Spinal cord (tissue), 10 donors: ENCODE measurements around the gene AIFM2. TPM values are rescaled to one million over a fixed set of nuclear protein-coding genes. Genes with fewer than 3 reads are reported as not detected.
"Not testable (repeated sequence)": the region's sequence is repeated elsewhere in the genome, so short reads cannot be mapped to it uniquely, and the experiment has no call there.

Source experiments
- DNase-seq, 6 donors: peaks; one replicate each; pipeline versions ENCODE4 v3.0.0 to v3.0.0-alpha.2; 2013 to 2015; ENCODE audit warnings: low spot score in 6 of 6, low read depth in 4 of 6
- H3K27ac ChIP-seq: one replicate; pipeline ENCODE4 v1.5.1; 2013; ENCODE audit warnings: low read depth, low read length, control low read depth
- H3K27me3 ChIP-seq: one replicate; pipeline ENCODE4 v1.6.1; 2013; ENCODE audit warnings: low read length; ENCODE audit not compliant: control insufficient read depth, insufficient read depth
- H3K36me3 ChIP-seq: one replicate; pipeline ENCODE4 v1.6.1; 2013; ENCODE audit warnings: low read length; ENCODE audit not compliant: control insufficient read depth, insufficient read depth
- H3K4me1 ChIP-seq: one replicate; pipeline ENCODE4 v1.6.1; 2013; ENCODE audit warnings: low read length; ENCODE audit not compliant: control insufficient read depth, insufficient read depth
- H3K4me3 ChIP-seq: one replicate; pipeline ENCODE4 v1.5.1; 2013; ENCODE audit warnings: low read depth, low read length, control low read depth
- H3K9me3 ChIP-seq: one replicate; pipeline ENCODE4 v1.6.1; 2013; ENCODE audit warnings: low read length; ENCODE audit not compliant: control insufficient read depth, insufficient read depth
- WGBS: methylation state at CpG from one replicate; pipeline ENCODE4 v1.1.5; 2013; ENCODE audit warnings: missing lambda C conversion rate; ENCODE audit not compliant: insufficient coverage; 5-methylcytosine and 5-hydroxymethylcytosine counted together
- polyA plus RNA-seq, 2 donors: library from polyadenylated mRNA; unstranded; fragments of 120-200 nt; gene quantifications; one replicate each; pipeline ENCODE4 v1.2.1, GENCODE V29; 2013; ENCODE audit not compliant: insufficient read length in 2 of 2
- total RNA-seq, 2 donors: library from RNA; depleted of rRNA in 1 of 2; stranded (reverse); fragments of 120-200 nt in 1 of 2; fragments of >200 nt in 1 of 2; gene quantifications; one replicate each; pipeline versions ENCODE4 v1.2.3 to v1.2.4, GENCODE V29; 2013 to 2014
- donor health status: healthy.

The AIFM2 gene
- total and polyA plus RNA-seq, 4 donors = 3.3 to 7.8 (median 4.3) TPM

DNA sequence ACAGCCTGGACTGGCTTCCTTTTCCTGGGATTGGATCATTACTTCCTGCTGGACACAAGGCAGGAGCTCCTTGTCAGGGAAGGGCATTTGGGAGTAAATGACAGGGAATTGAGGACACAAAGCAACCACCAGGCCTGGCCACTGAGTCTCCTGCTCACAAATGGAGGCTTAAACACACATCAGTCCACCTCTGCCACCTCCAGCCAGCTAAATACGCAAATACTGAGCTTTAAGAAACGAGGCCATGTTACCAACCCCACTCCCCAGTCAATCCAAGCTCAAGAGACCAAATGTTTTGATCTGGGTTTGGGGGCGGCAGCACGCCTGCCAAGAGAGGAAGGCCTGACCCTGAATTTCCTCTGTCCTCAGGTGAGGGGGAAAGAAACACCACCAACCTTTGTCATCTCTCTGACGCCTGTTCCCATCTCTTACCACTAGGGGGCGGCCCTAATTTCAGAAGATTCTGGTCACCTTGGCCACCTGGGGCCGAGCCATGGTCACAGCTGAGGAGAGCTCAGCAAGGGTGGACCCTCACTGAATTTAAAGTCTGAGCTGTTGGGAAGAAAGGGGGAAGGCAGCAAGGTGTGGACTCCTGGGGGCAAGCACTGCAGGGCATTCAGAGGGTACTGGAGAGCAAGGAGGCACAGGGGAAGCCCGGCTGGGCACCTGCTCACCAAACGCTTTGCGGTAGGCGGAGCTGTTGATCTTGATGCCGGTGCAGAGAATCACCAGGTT, 16.5 kb downstream of the AIFM2 start:
- Histone ChIP-seq H3K4me1 (no peaks in the 10 kb centered on the region), H3K9me3 (no peaks in the 10 kb centered on the region), H3K27ac (no peak overlapping the region), H3K27me3 (no peaks in the 10 kb centered on the region), H3K36me3 (peaks cover 53% of the 10 kb centered on the region), H3K4me3 (no peak overlapping the region)
- WGBS = 58% methylated on average over 7 of the region's 12 CpGs
- DNase-seq = peak in 2 of 6 donors; percentile 36 to 62

DNA sequence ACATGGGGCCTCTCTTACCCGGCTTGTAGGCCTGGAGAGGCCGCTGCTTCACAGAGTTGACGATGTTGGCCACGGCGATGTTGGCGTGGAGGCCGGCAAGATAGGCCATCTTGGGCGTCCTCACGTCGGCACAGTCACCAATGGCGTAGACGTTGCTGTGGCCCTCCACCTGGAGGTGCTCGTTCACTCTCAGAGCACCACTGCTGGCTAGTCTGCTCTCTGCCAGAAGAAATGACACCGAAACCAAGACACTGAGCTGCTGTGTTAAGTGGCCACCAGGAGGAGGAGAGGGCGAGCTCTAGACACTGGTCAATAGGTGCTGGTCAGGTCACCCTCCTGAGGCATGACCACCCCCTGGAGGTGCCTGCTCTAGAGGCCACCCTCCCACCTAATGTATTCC, 17.7 kb downstream of the AIFM2 start:
- DNase-seq = no peak
- no peaks in the 10 kb centered on the region for H3K27me3 ChIP-seq
- no peak overlapping the region for H3K4me3 ChIP-seq
- H3K4me1 ChIP-seq = peaks cover 3% of the 10 kb centered on the region
- H3K36me3 ChIP-seq = peaks cover 58% of the 10 kb centered on the region
- 89% methylated on average over 14 of the region's 15 CpGs for WGBS
- no peaks in the 10 kb centered on the region for H3K9me3 ChIP-seq
- H3K27ac ChIP-seq = no peak overlapping the region

DNA sequence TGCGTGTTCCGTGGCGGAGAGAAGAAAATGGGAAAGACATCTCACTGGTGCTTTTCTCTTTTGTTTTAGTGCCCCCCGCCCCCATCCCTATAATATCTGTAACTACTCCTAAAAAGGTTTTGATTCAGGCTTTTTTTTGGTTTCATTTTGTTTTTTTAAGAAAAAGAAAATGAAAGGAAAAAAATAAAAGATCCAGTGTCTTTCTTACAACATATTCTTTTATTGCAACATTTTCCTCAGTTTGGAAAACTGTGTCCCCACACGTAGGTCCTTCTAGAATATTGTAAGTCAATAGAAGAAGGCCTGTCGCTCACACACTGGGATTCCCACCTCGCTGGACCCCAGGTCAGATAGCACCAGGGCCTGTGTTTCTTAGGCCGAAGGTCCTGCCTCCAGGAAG, 20.6 kb downstream of the AIFM2 start:
- WGBS = 89% methylated on average over 4 of the region's 8 CpGs
- no peak for DNase-seq
- H3K9me3 ChIP-seq = no peaks in the 10 kb centered on the region
- H3K27ac ChIP-seq = no peak overlapping the region
- H3K36me3 ChIP-seq = peaks cover 62% of the 10 kb centered on the region
- no peak overlapping the region for H3K4me3 ChIP-seq
- peaks cover 3% of the 10 kb centered on the region for H3K4me1 ChIP-seq
- H3K27me3 ChIP-seq = no peaks in the 10 kb centered on the region

DNA sequence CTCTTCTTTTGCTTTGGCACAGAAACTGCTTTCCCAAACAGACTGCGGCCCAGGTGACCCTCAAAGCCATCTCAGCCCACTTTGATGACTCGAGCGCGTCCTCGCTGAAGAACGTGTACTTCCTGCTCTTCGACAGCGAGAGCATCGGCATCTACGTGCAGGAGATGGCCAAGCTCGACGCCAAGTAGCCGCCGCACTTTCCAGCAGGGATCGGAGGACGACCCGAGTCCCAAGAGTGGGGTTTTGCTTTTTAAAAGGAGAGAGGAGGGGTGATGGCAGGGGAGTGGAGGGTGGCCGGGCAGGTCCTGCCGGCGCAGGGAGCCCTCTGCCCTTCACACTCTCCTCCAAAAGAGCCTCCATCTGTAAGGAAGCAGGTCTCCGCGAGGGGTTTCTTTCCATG, 21.1 kb downstream of the AIFM2 start:
- H3K4me1 ChIP-seq = peaks cover 3% of the 10 kb centered on the region
- H3K4me3 ChIP-seq = no peak overlapping the region
- H3K36me3 ChIP-seq = peaks cover 64% of the 10 kb centered on the region
- WGBS = 94% methylated on average over 17 of the region's 22 CpGs
- no peaks in the 10 kb centered on the region for H3K9me3 ChIP-seq
- no peak for DNase-seq
- H3K27ac ChIP-seq = no peak overlapping the region
- H3K27me3 ChIP-seq = no peaks in the 10 kb centered on the region

DNA sequence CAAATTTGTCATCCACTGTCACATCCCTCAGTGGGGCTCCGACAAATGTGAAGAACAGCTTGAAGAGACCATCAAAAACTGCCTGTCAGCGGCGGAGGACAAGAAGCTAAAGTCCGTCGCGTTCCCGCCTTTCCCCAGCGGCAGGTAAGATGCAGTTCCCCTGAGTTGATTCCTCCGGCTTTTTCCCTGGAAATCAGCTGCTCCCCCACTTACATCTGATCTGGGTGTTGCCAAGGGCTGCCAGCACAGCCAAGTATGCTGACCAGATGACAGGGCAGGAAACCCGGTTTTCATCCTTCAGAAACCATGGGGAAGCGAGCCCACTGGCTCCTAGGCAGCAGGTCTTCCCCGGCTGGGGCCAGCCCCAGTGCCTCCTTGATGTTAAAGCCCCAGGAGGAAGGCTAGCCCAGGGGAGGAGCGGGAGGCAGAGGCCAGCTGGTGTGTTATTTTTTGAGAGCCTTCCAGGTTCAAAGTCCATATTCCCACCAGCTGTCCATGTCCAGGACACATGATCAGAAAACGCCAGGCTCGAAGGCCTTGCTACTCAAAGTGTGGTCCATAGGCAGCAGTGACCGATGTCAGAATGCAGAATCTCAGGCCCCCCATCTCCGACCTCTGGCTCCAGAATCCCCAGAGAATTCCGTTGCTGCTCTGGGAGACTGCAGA, 23.4 kb downstream of the AIFM2 start:
- Histone ChIP-seq H3K9me3 (no peaks in the 10 kb centered on the region), H3K36me3 (peaks cover 65% of the 10 kb centered on the region), H3K27ac (no peak overlapping the region), H3K4me3 (no peak overlapping the region), H3K4me1 (peaks cover 9% of the 10 kb centered on the region), H3K27me3 (no peaks in the 10 kb centered on the region)
- WGBS = 93% methylated on average over 17 of the region's 18 CpGs
- DNase-seq = no peak

DNA sequence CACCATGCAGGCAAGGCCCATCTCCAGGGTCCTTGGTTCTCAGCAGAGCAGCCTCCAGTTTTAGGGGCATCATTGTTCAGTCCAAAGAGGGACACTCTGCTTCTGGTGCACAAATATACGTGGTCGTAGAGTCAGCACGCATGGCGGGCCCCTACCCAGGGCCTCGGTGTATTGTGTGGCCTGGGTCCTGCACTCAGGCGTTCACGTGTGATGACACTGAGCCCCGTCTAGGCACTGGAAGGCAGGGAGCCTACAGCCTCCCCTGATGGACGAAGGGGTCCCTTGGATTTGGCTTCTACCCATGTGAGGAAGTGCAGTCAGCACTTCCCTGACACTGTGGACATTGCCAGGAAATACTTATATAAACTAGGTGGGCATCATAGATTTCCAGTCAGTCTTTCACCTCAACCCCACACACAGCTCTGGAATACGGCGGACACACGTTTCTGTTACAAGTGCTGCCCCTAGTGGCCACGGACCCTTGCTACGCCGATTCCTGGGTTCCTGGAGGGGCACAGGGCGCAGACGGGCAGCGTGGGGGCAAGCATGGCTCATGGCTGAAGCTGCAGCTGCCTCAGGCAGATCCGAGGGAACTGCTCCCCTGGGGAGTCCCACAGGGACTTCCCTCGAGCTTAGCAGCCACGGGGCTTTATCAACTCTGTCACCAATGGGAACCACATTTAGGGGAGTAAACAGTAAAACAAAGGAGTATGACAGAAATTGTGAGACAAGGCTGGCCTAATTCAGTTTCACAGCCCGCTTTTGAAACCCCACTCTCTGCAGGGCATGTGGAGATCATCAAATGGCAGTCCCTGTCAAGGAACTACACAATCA, 25.4 kb downstream of the AIFM2 start:
- peaks cover 9% of the 10 kb centered on the region for H3K4me1 ChIP-seq
- H3K36me3 ChIP-seq = peaks cover 56% of the 10 kb centered on the region
- no peaks in the 10 kb centered on the region for H3K27me3 ChIP-seq
- H3K9me3 ChIP-seq = no peaks in the 10 kb centered on the region
- WGBS = 64% methylated on average over 22 of the region's 22 CpGs
- H3K27ac ChIP-seq = no peak overlapping the region
- peak in 1 of 6 donors; percentile 42 for DNase-seq
- H3K4me3 ChIP-seq = no peak overlapping the region

DNA sequence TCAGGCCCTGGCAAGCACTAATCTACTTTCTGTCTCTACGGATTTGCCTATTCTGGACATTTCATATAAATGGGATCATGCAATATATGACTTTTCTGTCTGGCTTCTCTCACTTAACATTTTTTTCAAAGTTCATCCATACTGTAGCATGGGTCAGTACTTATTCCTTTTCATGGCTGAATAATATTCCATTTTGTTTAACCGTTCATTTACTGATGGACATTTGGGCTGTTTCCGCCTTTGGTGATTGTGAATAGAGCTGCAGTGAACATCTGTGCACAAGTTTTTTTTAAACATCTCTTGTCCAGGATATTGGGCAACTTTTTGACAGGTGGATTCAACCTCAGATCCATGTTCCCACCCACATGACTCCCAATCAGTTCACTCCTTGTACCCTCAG, 31.0 kb downstream of the AIFM2 start:
- WGBS = 100% methylated on average over 1 of the region's 3 CpGs
- no peaks in the 10 kb centered on the region for H3K9me3 ChIP-seq

DNA sequence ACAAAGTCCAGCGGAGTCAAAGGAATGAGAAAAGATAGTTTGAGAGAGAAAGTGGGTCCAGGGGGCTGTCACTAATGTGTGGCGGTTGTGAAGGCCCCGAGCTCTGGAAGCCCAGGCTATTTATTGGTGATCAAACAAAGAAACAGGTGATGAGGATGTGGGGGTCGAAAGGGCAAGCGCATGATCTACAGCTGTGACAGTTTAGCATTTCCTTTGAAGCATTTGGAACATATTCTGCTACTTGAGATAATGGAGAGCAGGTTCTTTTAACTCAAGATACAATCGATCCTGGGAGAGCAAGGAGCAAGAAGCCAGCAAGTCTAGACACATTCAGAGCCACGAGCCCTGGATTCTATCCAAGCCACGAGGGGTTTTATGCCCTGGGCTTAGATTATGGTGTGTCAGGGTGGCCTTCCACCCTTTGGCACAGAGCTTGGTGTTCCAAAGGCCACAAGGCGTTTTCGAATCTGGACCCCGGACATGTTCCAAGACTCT, 31.5 kb downstream of the AIFM2 start:
- peaks cover 72% of the 10 kb centered on the region for H3K36me3 ChIP-seq
- 87% methylated on average over 11 of the region's 11 CpGs for WGBS

More for the DNA sequence above, 31.0 kb downstream of the AIFM2 start:
- H3K27ac ChIP-seq = no peak overlapping the region
- DNase-seq = no peak
- peaks cover 5% of the 10 kb centered on the region for H3K4me1 ChIP-seq
- peaks cover 67% of the 10 kb centered on the region for H3K36me3 ChIP-seq
- H3K27me3 ChIP-seq = no peaks in the 10 kb centered on the region
- H3K4me3 ChIP-seq = no peak overlapping the region

DNA sequence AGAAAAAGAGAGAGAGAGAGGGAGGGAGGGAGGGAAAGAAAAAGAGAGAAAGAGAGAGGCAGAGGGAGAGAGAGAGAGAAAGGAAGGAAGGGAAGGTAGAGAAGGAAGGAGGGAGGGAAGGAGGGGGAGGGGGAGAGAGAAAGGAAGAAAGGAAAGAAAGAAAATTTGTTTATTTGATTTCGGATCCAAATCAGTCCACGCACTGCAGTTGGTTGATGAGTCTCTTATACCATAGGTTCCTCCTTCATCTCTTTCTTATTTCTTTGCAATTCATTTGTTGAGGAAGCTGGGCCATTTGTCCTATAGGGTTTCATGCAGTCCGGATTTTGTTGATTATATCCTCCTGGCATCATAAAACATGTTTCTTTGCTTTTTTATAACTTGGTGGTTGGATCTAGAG, 34.4 kb downstream of the AIFM2 start:
- Histone ChIP-seq H3K36me3 (peaks cover 79% of the 10 kb centered on the region), H3K27me3 (no peaks in the 10 kb centered on the region), H3K9me3 (no peaks in the 10 kb centered on the region), H3K27ac (no peak overlapping the region), H3K4me3 (no peak overlapping the region), H3K4me1 (no peaks in the 10 kb centered on the region)
- WGBS = no CpG with 5 or more reads among the region's 3 CpGs
- no peak for DNase-seq

More for the DNA sequence above, 31.5 kb downstream of the AIFM2 start:
- not testable (repeated sequence) for H3K27ac ChIP-seq, DNase-seq, H3K27me3 ChIP-seq, H3K9me3 ChIP-seq, H3K4me1 ChIP-seq, H3K4me3 ChIP-seq
